Karpas-422 (cell line): Measurements from ENCODE around the gene AK2. TPM values are rescaled to one million over a fixed set of nuclear protein-coding genes. Genes with fewer than 3 reads are reported as not detected.
"Not testable (repeated sequence)": the region's sequence is repeated elsewhere in the genome, so short reads cannot be mapped to it uniquely, and the experiment has no call there.

Source experiments
- DNase-seq: peaks from one replicate; pipeline ENCODE4 v3.0.0-alpha.2; 2015
- H2AFZ ChIP-seq: fragments of 200-600 bp; sonication (generic); 2 replicates; pipeline ENCODE4 v1.6.1; 2014; ENCODE audit warnings: antibody characterized with exemption, low read length, mixed read lengths
- H3K27ac ChIP-seq: fragments of 200-600 bp; sonication (generic); 2 replicates; pipeline ENCODE4 v1.5.1; 2014; ENCODE audit warnings: mild to moderate bottlenecking, low read length, moderate library complexity
- H3K27me3 ChIP-seq: fragments of 200-600 bp; sonication (generic); 2 replicates; pipeline ENCODE4 v1.6.1; 2014; ENCODE audit warnings: low read length, mixed read lengths
- H3K36me3 ChIP-seq: fragments of 200-600 bp; sonication (generic); 2 replicates; pipeline ENCODE4 v1.6.1; 2014; ENCODE audit warnings: low read length, mixed read lengths; ENCODE audit not compliant: insufficient read depth
- H3K4me1 ChIP-seq: fragments of 200-600 bp; sonication (generic); 2 replicates; pipeline ENCODE4 v1.6.1; 2014; ENCODE audit warnings: mild to moderate bottlenecking, low read length, mixed read lengths
- H3K4me2 ChIP-seq: fragments of 200-600 bp; sonication (generic); 2 replicates; pipeline ENCODE4 v1.6.1; 2014; ENCODE audit warnings: low read length, low read depth, mild to moderate bottlenecking; ENCODE audit not compliant: poor library complexity, severe bottlenecking
- H3K4me3 ChIP-seq: fragments of 200-600 bp; sonication (generic); 2 replicates; pipeline ENCODE4 v1.5.1; 2014; ENCODE audit warnings: mild to moderate bottlenecking, antibody characterized with exemption, low read length, mixed read lengths
- H3K79me2 ChIP-seq: fragments of 200-600 bp; sonication (generic); 2 replicates; pipeline ENCODE4 v1.6.1; 2014; ENCODE audit warnings: mild to moderate bottlenecking, low read length, mixed read lengths
- H3K9ac ChIP-seq: fragments of 200-600 bp; sonication (generic); 2 replicates; pipeline ENCODE4 v1.6.0; 2014; ENCODE audit warnings: low read length
- H3K9me2 ChIP-seq: fragments of 200-600 bp; sonication (generic), shearing (Covaris generic); replicated peaks from 2 replicates; pipeline ENCODE4 v1.6.0; 2014; ENCODE audit warnings: mild to moderate bottlenecking, low read length, moderate library complexity; ENCODE audit not compliant: insufficient read depth
- H3K9me3 ChIP-seq: fragments of 300-700, 200-600 bp; sonication (generic); 2 replicates; pipeline ENCODE4 v1.6.1; 2014; ENCODE audit warnings: low read length, mixed read lengths
- H4K20me1 ChIP-seq: fragments of 200-600 bp; sonication (generic); 2 replicates; pipeline ENCODE4 v1.6.1; 2014; ENCODE audit warnings: mild to moderate bottlenecking, antibody characterized with exemption, low read length, low read depth; ENCODE audit not compliant: insufficient read depth
- total RNA-seq: library from RNA; depleted of rRNA; stranded (reverse); fragments of >200 nt; shearing (Covaris generic); gene quantifications from 2 replicates; pipeline ENCODE4 v1.2.3, GENCODE V29; 2014; ENCODE audit warnings: low replicate concordance

The AK2 gene
- total RNA-seq, 1 experiment from 2014 or later = 145 TPM

- Histone ChIP-seq H3K4me1 (peaks cover 40% of the 10 kb centered on the region), H4K20me1 (no peaks in the 10 kb centered on the region), H3K36me3 (peaks cover 7% of the 10 kb centered on the region; the same call in 1 of the 2 replicates), H3K79me2 (no peaks in the 10 kb centered on the region), H2AFZ (no peak overlapping the region), H3K9ac (no peak overlapping the region), H3K27ac (peak overlapping the region; percentile 60), H3K4me3 (no peak overlapping the region), H3K9me3 (no peaks in the 10 kb centered on the region), H3K27me3 (no peaks in the 10 kb centered on the region), H3K9me2 (no peaks in the 10 kb centered on the region), H3K4me2 (no peak overlapping the region)
- DNase-seq = no peak
These were observed 38.6 kb downstream of the AK2 start for GRCh38 chr1:32998064-32998463.

GRCh38 chr1:32997381-32997891, 39.2 kb downstream of the AK2 start:
- Histone ChIP-seq H4K20me1 (no peaks in the 10 kb centered on the region), H3K27ac (peak overlapping the region; percentile 60), H3K4me3 (no peak overlapping the region), H3K79me2 (no peaks in the 10 kb centered on the region), H3K36me3 (peaks cover 7% of the 10 kb centered on the region; the same call in 1 of the 2 replicates), H3K27me3 (no peaks in the 10 kb centered on the region), H3K9ac (no peak overlapping the region), H3K9me2 (no peaks in the 10 kb centered on the region), H3K9me3 (no peaks in the 10 kb centered on the region), H3K4me2 (no peak overlapping the region), H3K4me1 (peaks cover 47% of the 10 kb centered on the region), H2AFZ (no peak overlapping the region)
- DNase-seq = no peak

GRCh38 chr1:32993324-32993636, 43.4 kb downstream of the AK2 start:
- DNase-seq, H3K79me2 ChIP-seq, H3K9me3 ChIP-seq, H3K36me3 ChIP-seq, H4K20me1 ChIP-seq, H3K4me3 ChIP-seq, H2AFZ ChIP-seq, H3K27me3 ChIP-seq, H3K9me2 ChIP-seq: not testable (repeated sequence)
- H3K27ac ChIP-seq = peak overlapping the region; percentile 95
- H3K4me2 ChIP-seq = peak overlapping the region; percentile 72
- H3K9ac ChIP-seq = peak overlapping the region; percentile 66; the same call in 1 of the 2 replicates
- H3K4me1 ChIP-seq = peaks cover 48% of the 10 kb centered on the region

- H3K9me2 ChIP-seq = no peaks in the 10 kb centered on the region
- peak overlapping the region; percentile 37; the same call in 1 of the 2 replicates for H3K4me3 ChIP-seq
- no peaks in the 10 kb centered on the region for H3K27me3 ChIP-seq
- peaks cover 42% of the 10 kb centered on the region for H3K4me1 ChIP-seq
- H3K36me3 ChIP-seq = no peaks in the 10 kb centered on the region
- no peaks in the 10 kb centered on the region for H4K20me1 ChIP-seq
- H3K4me2 ChIP-seq = peak overlapping the region; percentile 72
- H3K27ac ChIP-seq = peak overlapping the region; percentile 95
- H3K79me2 ChIP-seq = no peaks in the 10 kb centered on the region
- peak overlapping the region; percentile 66 for H3K9ac ChIP-seq
- no peaks in the 10 kb centered on the region for H3K9me3 ChIP-seq
- H2AFZ ChIP-seq = no peak overlapping the region
- peak; percentile 89 for DNase-seq
These were observed 44.0 kb downstream of the AK2 start for GRCh38 chr1:32992489-32993323.

GRCh38 chr1:32991819-32992488, 44.7 kb downstream of the AK2 start:
- no peaks in the 10 kb centered on the region for H4K20me1 ChIP-seq
- no peak overlapping the region for H2AFZ ChIP-seq
- H3K79me2 ChIP-seq = no peaks in the 10 kb centered on the region
- H3K4me1 ChIP-seq = peaks cover 37% of the 10 kb centered on the region
- H3K9ac ChIP-seq = peak overlapping the region; percentile 66
- H3K9me2 ChIP-seq = no peaks in the 10 kb centered on the region
- peak overlapping the region; percentile 72 for H3K4me2 ChIP-seq
- H3K27ac ChIP-seq = peak overlapping the region; percentile 95
- peak overlapping the region; percentile 37; the same call in 1 of the 2 replicates for H3K4me3 ChIP-seq
- no peaks in the 10 kb centered on the region for H3K36me3 ChIP-seq
- DNase-seq = no peak
- no peaks in the 10 kb centered on the region for H3K9me3 ChIP-seq
- H3K27me3 ChIP-seq = no peaks in the 10 kb centered on the region

- peak overlapping the region; percentile 72 for H3K4me2 ChIP-seq
- no peaks in the 10 kb centered on the region for H3K9me2 ChIP-seq
- H3K36me3 ChIP-seq = no peaks in the 10 kb centered on the region
- H3K9me3 ChIP-seq = no peaks in the 10 kb centered on the region
- H3K79me2 ChIP-seq = no peaks in the 10 kb centered on the region
- peak overlapping the region; percentile 95 for H3K27ac ChIP-seq
- no peaks in the 10 kb centered on the region for H4K20me1 ChIP-seq
- peak overlapping the region; percentile 66 for H3K9ac ChIP-seq
- H3K4me3 ChIP-seq = peak overlapping the region; percentile 37; the same call in 1 of the 2 replicates
- H3K4me1 ChIP-seq = peaks cover 37% of the 10 kb centered on the region
- no peak overlapping the region for H2AFZ ChIP-seq
- H3K27me3 ChIP-seq = no peaks in the 10 kb centered on the region
- DNase-seq = no peak
These were observed 45.3 kb downstream of the AK2 start for GRCh38 chr1:32991386-32991785.

GRCh38 chr1:32990887-32991286, 45.8 kb downstream of the AK2 start:
- H3K27ac ChIP-seq = no peak overlapping the region
- no peak overlapping the region for H3K4me2 ChIP-seq
- H3K9me3 ChIP-seq = no peaks in the 10 kb centered on the region
- H4K20me1 ChIP-seq = no peaks in the 10 kb centered on the region
- no peak overlapping the region for H3K9ac ChIP-seq
- H2AFZ ChIP-seq = no peak overlapping the region
- no peaks in the 10 kb centered on the region for H3K79me2 ChIP-seq
- H3K4me1 ChIP-seq = peaks cover 37% of the 10 kb centered on the region
- H3K36me3 ChIP-seq = no peaks in the 10 kb centered on the region
- no peak overlapping the region for H3K4me3 ChIP-seq
- H3K9me2 ChIP-seq = no peaks in the 10 kb centered on the region
- no peak for DNase-seq
- no peaks in the 10 kb centered on the region for H3K27me3 ChIP-seq
